ENCODE data around the gene PEAK3. TPM values are rescaled to one million over a fixed set of nuclear protein-coding genes. Genes with fewer than 3 reads are reported as not detected.

Gene PEAK3
- total RNA-seq, 1 donor from 2014 or later, result 0.18 TPM

- Mint-ChIP-seq H3K36me3 (ENCODE audit: low read depth) (no peaks in the 10 kb centered on the region), H3K27me3 (ENCODE audit: low read depth) (peaks cover 12% of the 10 kb centered on the region), H3K4me1 (ENCODE audit: low read depth) (peaks cover 6% of the 10 kb centered on the region), H3K4me3 (ENCODE audit: low read depth) (peak overlapping the region; percentile 21), H3K9me3 (no peaks in the 10 kb centered on the region), H3K27ac (no peak overlapping the region)
- DNase-seq (ENCODE audit: low spot score), result no peak
- intact Hi-C loops (cut with micrococcal nuclease), result no loop called here
Measured at GRCh38 chr19:2253106-2254063, 28.6 kb downstream of the PEAK3 start.

- H3K27me3 Mint-ChIP-seq (ENCODE audit: low read depth), result peaks cover 12% of the 10 kb centered on the region
- intact Hi-C loops (cut with micrococcal nuclease), result no loop called here
- H3K4me1 Mint-ChIP-seq (ENCODE audit: low read depth), result no peaks in the 10 kb centered on the region
- H3K4me3 Mint-ChIP-seq (ENCODE audit: low read depth), result no peak overlapping the region
- no peaks in the 10 kb centered on the region for H3K36me3 Mint-ChIP-seq (ENCODE audit: low read depth)
- DNase-seq (ENCODE audit: low spot score), result no peak
- no peaks in the 10 kb centered on the region for H3K9me3 Mint-ChIP-seq
- no peak overlapping the region for H3K27ac Mint-ChIP-seq
Measured at GRCh38 chr19:2252797-2253105, 29.2 kb downstream of the PEAK3 start.

GRCh38 chr19:2252055-2252796 lies 29.7 kb downstream of the PEAK3 start:
- Mint-ChIP-seq H3K4me1 (ENCODE audit: low read depth) (no peaks in the 10 kb centered on the region), H3K27me3 (ENCODE audit: low read depth) (peaks cover 12% of the 10 kb centered on the region), H3K27ac (no peak overlapping the region), H3K36me3 (ENCODE audit: low read depth) (no peaks in the 10 kb centered on the region), H3K9me3 (no peaks in the 10 kb centered on the region), H3K4me3 (ENCODE audit: low read depth) (no peak overlapping the region)
- intact Hi-C loops (cut with micrococcal nuclease), result no loop called here
- DNase-seq (ENCODE audit: low spot score), result no peak

- Mint-ChIP-seq H3K27me3 (ENCODE audit: low read depth) (peaks cover 12% of the 10 kb centered on the region), H3K36me3 (ENCODE audit: low read depth) (peaks cover 5% of the 10 kb centered on the region), H3K4me3 (ENCODE audit: low read depth) (no peak overlapping the region), H3K4me1 (ENCODE audit: low read depth) (no peaks in the 10 kb centered on the region), H3K9me3 (no peaks in the 10 kb centered on the region), H3K27ac (no peak overlapping the region)
- no peak for DNase-seq (ENCODE audit: low spot score)
- intact Hi-C loops (cut with micrococcal nuclease), result no loop called here
Measured at GRCh38 chr19:2251106-2252054, 30.6 kb downstream of the PEAK3 start.

DNA sequence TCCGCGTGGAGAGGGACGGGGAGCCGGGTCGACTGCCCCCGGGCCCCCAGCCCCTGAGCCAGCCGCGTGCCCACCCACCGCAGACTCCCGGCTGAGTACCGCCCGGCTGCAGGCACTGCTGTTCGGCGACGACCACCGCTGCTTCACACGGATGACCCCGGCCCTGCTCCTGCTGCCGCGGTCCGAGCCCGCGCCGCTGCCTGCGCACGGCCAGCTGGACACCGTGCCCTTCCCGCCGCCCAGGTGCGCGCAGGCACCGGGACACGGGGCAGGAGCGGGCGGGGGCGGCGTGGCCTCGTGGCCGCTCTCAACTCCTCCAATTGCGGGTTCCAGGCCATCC lies 31.2 kb downstream of the PEAK3 start:
- peaks cover 9% of the 10 kb centered on the region for H3K36me3 Mint-ChIP-seq (ENCODE audit: low read depth)
- peaks cover 12% of the 10 kb centered on the region for H3K27me3 Mint-ChIP-seq (ENCODE audit: low read depth)
- H3K27ac Mint-ChIP-seq, result no peak overlapping the region
- no peak for DNase-seq (ENCODE audit: low spot score)
- H3K4me3 Mint-ChIP-seq (ENCODE audit: low read depth), result no peak overlapping the region
- no peaks in the 10 kb centered on the region for H3K4me1 Mint-ChIP-seq (ENCODE audit: low read depth)
- H3K9me3 Mint-ChIP-seq, result no peaks in the 10 kb centered on the region
- intact Hi-C loops (cut with micrococcal nuclease), result no loop called here

GRCh38 chr19:2249880-2250765 lies 31.9 kb downstream of the PEAK3 start:
- no peaks in the 10 kb centered on the region for H3K9me3 Mint-ChIP-seq
- H3K36me3 Mint-ChIP-seq (ENCODE audit: low read depth), result peaks cover 12% of the 10 kb centered on the region
- H3K4me1 Mint-ChIP-seq (ENCODE audit: low read depth), result no peaks in the 10 kb centered on the region
- H3K27me3 Mint-ChIP-seq (ENCODE audit: low read depth), result peaks cover 12% of the 10 kb centered on the region
- no peak overlapping the region for H3K27ac Mint-ChIP-seq
- DNase-seq (ENCODE audit: low spot score), result no peak
- intact Hi-C loops (cut with micrococcal nuclease), result no loop called here
- H3K4me3 Mint-ChIP-seq (ENCODE audit: low read depth), result no peak overlapping the region

- peaks cover 20% of the 10 kb centered on the region for H3K36me3 Mint-ChIP-seq (ENCODE audit: low read depth)
- peaks cover 11% of the 10 kb centered on the region for H3K27me3 Mint-ChIP-seq (ENCODE audit: low read depth)
- DNase-seq (ENCODE audit: low spot score), result no peak
- H3K4me3 Mint-ChIP-seq (ENCODE audit: low read depth), result no peak within 1 kb of the TSS
- no peak within 1 kb of the TSS for H3K27ac Mint-ChIP-seq
- H3K4me1 Mint-ChIP-seq (ENCODE audit: low read depth), result no peaks in the 10 kb centered on the region
- intact Hi-C loops (cut with micrococcal nuclease), result no loop called here
- H3K9me3 Mint-ChIP-seq, result no peaks in the 10 kb centered on the region
Measured at GRCh38 chr19:2249010-2249866, 32.7 kb downstream of the PEAK3 start, which contains the start of gene AMH. AMH (plus strand) TSS chr19:2249323; CDS start chr19:2249333, 10 bp downstream.

DNA sequence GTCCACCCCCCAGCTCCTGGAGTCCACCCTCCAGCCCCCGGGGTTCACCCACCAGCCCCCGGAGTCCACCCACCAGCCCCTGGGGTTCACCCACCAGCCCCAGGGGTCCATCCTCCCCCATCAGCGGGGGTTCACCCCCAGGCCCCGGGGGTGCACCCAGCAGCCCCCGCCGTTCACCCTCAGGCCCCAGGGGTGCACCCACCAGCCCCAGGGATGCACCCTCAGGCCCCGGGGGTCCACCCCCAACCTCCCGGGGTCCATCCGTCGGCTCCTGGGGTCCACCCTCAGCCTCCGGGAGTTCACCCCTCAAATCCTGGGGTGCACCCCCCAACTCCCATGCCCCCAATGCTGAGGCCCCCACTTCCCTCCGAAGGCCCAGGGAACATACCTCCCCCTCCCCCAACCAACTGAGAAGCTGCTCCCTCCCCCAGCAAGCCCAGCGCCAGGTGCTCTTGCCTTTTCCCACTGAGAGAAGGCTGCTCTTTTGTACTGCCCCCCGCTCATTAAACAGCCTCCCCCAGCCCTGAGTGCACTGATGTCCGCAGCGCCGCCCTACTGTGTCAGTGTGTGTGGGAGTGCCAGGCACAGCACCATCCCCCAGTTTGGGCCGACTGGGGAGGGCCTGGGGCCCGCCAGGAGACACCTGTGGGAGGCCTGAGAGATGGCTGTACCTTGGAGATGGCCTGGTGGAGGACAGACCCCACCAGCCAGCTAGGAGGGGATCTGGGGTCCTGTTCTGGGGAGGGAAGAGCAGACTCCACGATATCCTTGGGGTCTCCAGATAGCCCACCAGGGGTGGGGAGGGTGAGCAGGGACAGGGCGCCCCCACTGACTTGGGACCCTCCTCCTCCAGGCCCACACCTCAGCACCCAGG lies 33.6 kb downstream of the PEAK3 start:
- intact Hi-C loops (cut with micrococcal nuclease), result no loop called here
- H3K36me3 Mint-ChIP-seq (ENCODE audit: low read depth), result peaks cover 26% of the 10 kb centered on the region
- H3K4me3 Mint-ChIP-seq (ENCODE audit: low read depth), result no peak overlapping the region
- no peaks in the 10 kb centered on the region for H3K9me3 Mint-ChIP-seq
- no peak for DNase-seq (ENCODE audit: low spot score)
- peaks cover 7% of the 10 kb centered on the region for H3K27me3 Mint-ChIP-seq (ENCODE audit: low read depth)
- no peak overlapping the region for H3K27ac Mint-ChIP-seq
- H3K4me1 Mint-ChIP-seq (ENCODE audit: low read depth), result no peaks in the 10 kb centered on the region

DNA sequence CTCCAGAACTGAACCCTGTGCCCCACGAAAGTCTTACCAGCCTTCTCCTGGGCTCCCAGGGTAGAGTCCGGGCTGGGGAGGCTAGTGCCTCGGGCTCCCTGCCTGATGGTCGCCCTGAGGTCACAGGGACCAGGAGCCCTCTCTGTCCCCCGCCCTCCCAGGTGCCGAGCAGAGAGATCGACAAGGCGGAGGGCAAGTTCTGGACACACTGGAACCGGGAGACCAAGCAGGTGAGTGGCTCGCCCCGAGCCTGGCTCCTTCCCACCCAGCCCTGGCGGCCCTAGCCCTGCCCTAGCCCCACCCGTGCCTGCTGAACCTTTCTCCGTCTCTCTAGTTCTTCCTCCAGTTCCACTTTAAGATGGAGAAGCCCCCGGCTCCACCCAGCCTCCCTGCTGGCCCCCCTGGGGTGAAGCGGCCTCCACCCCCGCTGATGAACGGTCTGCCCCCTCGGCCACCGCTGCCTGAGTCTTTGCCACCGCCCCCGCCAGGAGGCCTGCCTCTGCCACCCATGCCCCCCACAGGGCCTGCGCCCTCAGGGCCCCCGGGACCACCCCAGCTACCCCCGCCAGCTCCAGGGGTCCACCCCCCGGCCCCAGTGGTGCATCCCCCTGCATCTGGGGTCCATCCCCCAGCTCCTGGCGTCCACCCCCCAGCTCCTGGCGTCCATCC lies 34.4 kb downstream of the PEAK3 start:
- H3K4me1 Mint-ChIP-seq (ENCODE audit: low read depth), result peaks cover 1% of the 10 kb centered on the region
- H3K9me3 Mint-ChIP-seq, result no peaks in the 10 kb centered on the region
- no peak overlapping the region for H3K27ac Mint-ChIP-seq
- H3K36me3 Mint-ChIP-seq (ENCODE audit: low read depth), result peaks cover 31% of the 10 kb centered on the region
- intact Hi-C loops (cut with micrococcal nuclease), result no loop called here
- DNase-seq (ENCODE audit: low spot score), result no peak
- no peak overlapping the region for H3K4me3 Mint-ChIP-seq (ENCODE audit: low read depth)
- peaks cover 5% of the 10 kb centered on the region for H3K27me3 Mint-ChIP-seq (ENCODE audit: low read depth)

DNA sequence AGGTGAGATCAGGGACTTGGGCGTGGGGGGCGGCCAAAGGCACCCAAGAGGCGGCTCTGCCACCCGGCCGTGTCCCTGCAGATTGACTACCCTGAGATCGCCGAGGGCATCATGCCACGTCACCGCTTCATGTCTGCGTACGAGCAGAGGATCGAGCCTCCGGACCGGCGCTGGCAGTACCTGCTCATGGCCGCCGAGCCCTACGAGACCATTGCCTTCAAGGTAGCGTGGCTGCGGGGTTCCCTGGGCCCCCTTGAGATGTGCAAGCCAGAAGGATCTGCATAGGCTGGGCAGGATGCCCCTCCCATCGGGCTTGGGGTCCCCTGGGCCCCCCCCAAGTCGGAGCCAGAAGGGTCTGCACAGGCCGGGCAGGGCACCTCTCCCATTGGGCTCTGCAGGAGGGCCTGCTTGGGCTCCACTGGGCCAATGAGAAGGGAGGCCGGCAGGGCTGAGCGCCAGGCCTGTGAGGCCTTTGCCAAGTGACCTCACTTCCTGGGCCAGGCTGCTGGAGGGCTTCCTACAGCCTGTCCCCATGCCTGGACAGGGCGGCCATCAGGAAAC lies 35.1 kb downstream of the PEAK3 start:
- H3K36me3 Mint-ChIP-seq (ENCODE audit: low read depth), result peaks cover 35% of the 10 kb centered on the region
- intact Hi-C loops (cut with micrococcal nuclease), result no loop called here
- peaks cover 1% of the 10 kb centered on the region for H3K4me1 Mint-ChIP-seq (ENCODE audit: low read depth)
- peaks cover under 1% of the 10 kb centered on the region for H3K27me3 Mint-ChIP-seq (ENCODE audit: low read depth)
- DNase-seq (ENCODE audit: low spot score), result no peak
- no peak overlapping the region for H3K4me3 Mint-ChIP-seq (ENCODE audit: low read depth)
- H3K9me3 Mint-ChIP-seq, result no peaks in the 10 kb centered on the region
- H3K27ac Mint-ChIP-seq, result no peak overlapping the region
